ENCODE data around the gene NSUN2.

NSUN2 gene

DNA sequence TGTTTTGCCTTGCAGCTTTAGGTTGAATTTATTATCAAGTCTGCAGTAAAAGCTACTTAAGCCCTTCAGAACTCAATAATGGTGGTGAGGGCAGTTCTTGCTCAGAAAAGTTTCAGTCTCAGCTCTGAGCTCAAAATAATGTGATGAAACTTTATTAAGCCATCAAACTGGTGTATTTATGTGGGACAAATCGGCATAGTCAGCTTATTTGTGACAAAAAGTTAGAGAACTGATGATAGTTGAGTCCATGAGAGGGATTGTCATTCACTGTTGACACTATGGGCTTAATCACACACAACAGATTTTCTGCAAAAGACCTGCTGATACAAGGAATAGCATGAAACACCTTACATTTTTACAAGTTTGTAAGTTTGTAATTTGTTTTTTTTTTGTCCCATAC is 9.8 kb upstream of the NSUN2 start:
- DNase-seq: no peak

DNA sequence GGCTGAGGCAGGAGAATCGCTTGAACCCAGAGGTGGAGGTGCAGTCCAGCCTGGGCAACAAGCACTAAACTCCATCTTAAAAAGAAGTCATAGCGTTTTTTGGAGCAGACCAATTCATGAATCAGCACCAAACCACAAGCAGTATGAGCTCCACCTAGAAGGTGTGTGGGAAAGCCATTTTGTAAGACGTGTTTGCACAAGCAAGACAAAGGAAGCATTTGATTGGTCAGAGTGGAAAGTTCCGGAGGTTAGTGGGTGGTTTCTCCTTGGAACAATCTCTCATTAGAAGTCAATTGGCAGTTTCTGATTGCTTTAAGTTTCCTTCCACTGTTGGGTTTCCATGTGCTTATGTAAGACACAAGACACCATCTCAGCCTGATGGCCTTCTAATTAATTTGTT is 5.4 kb upstream of the NSUN2 start:
- DNase-seq: no peak

DNA sequence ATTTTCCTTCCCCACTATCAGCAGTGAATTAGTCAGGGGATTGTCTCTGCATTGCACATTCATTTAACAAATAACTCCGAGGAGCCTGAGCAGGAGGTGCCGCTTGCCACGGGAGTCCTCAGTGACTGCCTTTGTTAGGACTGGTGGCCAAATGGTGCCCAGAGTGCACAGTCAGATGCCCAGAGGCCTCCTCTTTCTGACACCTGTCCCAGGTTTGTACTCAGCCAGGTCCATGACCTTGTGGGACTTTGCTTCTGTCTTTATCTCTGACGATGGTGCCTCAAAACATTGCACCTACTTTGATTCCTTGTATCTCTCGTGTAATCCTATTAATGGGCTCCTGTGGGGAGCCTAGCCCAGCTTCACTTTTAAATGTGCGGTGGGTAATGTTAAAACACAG is 4.7 kb upstream of the NSUN2 start:
- DNase-seq: no peak

DNA sequence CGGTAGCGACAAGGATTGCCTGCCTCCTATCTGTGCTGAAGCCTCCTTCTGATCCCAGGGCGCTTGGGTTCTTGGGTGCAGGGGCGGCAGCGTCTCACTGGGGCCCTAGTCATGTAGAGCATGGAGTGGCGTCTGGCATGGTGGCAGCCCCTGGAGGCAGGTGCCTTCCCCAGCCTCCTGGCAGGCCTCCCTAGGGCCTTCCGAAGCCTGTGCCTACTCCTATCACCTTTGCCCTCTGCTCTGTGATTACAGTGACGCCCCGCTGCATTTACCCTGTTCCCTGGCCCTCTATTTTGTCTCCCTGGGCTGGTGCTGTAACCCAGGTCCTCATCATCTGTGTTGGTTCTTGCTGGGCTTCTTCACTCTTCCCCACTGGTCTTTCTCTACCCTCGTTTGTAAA is 4.2 kb upstream of the NSUN2 start:
- DNase-seq: no peak

DNA sequence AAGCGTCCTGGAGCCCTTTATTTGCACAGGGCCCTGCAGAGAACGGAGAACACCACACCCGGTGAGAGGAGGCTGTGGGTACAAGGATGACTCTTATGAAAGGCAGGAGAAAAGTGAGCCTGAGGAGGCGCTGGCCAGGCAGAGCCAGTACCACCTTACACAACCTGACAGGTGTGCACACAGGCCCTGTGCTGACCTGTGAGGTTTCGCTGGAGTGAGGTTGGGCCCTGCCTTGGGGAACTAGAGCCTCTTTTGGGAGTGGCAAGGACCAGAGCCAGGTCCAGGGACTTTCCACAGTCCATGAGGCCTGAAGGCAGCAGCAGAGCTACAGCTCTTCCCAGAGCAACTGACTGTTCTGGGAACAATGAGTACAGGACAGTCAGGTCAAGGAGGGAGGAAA is 3.4 kb upstream of the NSUN2 start:
- no peak for DNase-seq

DNA sequence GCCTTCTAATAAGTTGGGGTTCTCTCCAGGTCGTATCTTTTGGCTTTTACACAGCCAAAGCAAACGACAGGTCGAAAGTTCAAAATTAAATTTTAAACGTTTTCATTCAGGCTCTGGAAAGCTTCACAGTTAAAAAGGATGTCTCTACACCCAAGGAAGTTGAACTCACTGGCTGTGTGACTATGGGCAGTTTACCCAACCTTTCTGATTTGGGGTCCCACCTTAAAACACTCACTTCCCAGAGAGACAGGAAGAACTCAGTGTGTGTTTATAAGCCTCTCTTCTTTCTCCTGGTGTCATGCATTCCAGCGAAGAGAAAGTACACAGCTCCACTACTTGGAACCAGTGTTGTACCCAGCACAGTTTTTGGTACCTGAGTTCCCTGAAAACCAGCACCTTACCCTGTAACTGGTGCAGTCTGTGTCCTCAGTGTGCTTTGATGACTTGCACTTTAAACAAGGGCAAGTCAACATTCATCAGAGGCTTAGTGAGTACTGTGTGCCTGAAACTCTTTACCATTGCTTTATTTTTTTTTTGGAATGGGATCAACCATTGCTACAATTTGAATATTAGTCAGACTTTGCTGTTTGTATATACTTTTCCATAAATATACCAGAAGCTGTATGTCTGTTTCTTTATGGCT is 2.1 kb upstream of the NSUN2 start:
- no peak for DNase-seq

DNA sequence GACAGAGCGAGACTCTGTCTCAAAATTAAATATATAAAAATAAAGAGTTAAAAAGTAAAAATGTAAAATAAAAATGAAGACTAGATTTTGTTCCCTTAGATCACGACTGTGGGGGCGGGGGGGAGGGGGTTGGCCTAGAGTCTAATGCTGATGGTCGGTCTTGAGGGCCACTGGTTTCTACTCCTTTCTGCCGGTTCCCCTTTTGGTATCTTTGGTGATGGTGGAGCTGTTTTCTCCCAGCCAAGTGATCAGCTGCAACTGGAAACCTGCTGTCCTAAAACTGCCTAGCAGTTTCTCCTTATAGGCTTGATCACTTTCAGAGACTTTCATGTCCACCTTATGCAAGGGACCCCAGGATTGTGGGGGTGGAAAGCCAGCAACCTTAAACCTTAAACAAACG is 1.5 kb upstream of the NSUN2 start:
- DNase-seq: peak in 1 of 2 experiments; percentile 32

DNA sequence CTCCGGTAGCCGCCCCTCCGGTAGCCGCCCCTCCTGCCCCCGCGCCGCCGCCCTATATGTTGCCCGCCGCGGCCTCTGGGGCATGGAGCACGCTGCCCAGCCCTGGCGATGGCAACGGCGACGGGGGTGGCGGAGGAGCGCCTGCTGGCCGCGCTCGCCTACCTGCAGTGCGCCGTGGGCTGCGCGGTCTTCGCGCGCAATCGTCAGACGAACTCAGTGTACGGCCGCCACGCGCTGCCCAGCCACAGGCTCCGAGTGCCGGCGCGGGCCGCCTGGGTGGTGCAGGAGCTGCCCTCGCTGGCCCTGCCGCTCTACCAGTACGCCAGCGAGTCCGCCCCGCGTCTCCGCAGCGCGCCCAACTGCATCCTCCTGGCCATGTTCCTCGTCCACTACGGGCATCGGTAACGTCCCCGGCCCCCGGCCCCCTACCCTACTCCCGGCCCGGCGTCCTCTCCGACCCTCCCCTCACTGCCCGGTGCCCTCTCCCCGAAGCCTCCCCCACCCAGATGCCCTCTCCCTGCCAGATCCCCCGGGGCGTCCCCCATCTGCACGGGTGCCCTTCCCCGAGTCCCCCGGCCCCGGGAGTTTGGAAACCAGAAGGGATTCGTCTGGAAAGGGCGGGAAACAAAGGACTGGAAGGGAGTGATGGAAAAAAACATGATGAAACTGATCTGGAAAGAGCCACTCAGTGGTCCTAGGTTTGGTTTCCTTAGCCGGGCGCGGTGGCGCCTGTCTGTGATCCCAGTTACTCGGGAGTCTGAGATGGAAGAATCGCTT is 813 bp upstream of the NSUN2 start:
- DNase-seq: peak in 1 of 2 experiments; percentile 69

DNA sequence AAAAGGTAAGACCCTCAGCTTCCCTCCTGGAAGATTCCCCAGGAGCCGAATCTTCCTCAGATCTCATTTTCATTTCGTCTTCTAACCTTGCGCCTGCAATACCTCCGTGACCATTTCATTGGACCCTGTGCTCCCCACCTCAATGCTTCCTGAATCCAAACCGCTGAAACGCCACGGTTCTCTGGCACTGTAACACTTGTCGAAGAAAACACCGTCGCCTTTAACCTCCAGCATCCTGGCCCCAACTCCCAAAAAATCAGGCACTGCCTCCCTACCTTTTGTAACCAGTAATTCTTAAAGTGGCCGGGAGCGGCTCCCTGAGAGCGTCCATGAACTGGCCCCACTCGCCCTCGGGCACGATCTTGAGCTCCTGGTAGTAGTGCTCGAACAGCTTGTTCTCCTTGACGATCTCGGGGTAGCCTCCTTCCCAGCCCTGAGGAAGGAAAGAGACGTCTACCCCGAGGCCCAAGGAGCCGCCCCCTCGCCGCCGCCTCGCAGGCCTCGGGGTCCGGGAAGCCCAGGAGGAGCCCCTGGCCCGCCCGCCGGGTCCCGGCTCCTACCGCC is 438 bp downstream of the NSUN2 start:
- DNase-seq: peak in 1 of 2 experiments; percentile 58

DNA sequence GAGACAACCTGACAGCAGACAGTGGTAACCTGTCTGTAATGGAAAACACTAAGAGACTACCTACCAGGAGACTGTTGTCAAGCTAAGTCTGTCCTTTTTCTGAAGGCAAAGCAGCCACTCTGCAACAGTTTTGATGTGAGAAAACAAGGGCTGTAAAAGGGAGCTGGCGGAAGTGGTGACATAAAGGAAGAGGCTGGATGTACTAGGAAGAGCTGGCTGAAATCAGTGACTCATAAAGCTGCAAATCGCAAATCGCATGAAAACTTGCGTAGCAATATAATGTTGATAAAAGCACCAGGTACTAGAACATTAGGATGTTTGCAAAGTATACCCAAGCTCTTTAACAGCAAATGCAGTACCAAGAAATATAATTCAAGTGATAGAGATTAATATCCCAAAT is 1.4 kb downstream of the NSUN2 start:
- no peak for DNase-seq

DNA sequence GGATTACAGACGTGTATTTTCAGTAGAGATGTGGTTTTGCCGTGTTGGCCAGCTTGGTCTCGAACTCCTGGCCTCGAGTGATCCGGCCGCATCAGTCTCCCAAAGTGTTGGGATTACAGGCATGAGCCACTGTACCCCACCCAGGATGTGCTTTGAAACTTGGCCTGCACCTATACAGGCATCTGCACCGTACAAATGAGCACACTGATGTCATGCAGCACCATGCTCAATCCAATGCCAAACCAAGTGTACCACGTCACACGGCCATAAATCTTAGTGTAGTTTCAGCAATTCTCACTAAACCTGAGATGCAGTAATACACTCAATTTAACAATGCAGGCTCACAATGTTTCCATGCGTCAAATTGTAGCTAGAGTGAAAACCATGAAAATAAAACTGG is 6.3 kb downstream of the NSUN2 start:
- no peak for DNase-seq

DNA sequence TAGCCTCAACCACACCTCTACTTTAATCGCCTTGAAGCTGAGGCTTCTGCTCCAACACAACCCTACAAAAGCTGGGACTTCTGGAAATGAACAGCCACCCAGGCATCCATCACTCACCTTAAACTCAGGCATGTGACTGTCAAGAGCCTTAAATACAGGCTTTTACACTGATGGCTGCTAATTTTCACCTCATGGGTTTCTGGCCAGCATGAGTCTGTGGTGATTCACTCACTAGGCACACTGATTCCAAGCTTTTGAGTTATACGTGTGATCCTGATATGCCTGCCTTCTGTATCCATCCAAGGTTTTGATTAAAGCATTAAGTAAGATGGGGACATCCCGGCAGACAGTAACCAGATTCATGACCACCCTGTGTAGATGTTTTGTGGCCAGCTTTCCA is 8.9 kb downstream of the NSUN2 start:
- no peak for DNase-seq

DNA sequence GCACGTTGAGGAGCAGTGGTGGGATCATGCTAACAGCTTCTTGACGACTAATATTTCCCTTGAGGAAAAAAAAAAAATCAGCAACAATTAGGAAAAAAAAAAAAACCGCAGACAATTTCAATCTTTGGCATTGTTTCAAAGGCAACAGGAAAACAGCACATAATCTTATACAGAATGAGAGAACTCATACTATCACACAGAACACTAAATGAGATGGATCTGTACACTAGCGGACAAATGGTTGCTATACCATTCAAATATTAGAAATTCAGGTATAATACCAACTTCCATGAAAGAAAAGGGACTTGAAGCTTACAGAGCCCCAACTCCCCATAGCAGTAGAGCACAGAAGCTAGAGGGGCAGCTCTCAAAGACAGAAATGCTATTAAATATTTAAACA is 9.6 kb downstream of the NSUN2 start:
- no peak for DNase-seq

DNA sequence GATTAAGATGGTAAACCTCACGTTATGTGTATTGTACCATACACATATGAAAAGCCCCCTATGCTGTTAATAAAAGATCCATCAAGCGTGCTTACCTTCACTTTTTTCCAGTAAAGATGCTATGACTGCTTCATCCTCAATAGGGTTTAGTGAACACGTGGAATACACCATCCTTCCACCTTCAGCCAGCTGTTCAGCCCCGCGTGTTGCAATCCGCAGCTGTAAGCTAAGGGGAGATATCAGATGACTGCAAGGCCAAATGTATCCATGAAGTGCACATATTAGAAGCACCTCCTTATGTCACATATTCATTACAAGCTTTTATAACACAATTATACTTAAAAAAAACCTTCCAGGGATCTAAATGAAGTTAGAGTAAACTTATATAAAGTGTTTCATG is 16.2 kb downstream of the NSUN2 start:
- DNase-seq: no peak

DNA sequence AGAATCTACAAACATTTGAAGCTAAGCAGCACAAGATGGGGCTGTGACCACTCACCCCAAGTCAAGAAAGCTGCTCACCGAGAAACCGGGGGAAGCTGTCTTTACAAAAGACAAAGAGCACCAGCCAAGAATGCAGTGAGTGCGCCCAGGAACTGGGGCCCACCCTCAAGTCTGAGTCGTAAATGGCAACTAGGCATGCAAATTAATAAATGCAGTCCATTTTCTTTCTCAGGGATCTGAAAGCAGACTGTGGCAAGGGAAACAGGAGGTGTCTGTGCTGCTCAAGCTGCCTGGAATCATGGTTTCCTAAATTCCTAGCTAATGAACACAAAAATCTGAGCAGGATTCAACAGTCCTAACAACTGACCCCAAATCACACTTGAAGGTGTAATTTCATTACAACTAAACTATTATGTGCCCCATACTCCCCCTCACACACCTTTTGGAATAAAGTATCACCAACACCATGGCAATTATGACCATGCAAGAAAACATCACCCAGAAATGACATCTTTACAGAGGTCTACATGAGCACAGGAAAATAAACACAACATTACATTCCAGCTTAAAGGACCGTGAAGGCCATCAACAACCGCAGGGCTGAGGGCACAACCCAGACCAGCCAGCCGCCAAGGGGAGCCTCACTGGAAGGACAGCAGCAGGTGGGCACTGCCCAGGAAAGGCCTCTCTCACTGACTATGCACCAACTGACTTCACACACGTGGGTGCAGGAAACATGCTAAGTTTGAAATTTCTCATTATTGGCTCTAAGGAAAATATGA is 17.6 kb downstream of the NSUN2 start:
- DNase-seq: no peak

DNA sequence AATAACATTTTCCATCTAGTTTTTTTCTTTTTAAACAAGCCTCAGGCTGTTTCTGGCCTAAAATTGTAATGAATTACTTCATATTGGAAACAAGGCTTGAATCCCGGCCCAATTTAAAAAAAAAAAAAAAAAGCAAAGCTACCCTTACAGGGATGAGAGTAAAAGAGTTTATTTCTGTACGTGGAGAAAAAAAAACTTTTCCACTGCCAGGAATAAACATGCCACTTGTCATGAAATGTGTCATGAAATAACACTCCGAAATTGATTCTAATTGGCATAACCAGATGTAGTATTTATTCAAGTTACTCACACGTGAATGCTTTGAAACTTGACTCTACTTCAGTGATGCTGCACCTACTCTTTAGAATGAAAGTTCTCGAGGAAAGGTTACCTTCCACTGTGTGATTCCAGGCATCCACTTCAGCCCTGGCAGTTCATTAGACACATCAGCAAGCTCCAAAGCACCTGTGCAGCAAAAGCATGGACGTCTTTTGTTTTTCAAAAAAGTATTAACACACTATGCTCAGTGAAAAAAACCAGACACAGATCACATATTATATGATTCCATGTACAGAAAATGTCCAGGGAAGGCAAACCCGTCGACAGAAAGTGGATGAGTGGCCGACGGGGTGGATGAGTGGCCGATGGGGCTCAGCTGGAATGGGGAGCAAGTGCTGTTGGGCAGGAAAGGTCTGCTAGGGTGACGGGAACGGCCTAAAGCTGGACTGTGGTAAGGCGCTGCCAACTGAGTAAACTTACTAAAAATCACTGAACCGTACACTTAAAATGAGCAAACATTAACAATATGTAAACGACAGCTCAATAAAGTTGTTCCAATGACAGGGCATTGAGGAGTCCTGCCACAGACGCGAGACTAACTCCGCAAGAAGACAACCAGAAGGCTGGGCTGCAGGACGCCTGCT is 21.2 kb downstream of the NSUN2 start:
- no peak for DNase-seq

DNA sequence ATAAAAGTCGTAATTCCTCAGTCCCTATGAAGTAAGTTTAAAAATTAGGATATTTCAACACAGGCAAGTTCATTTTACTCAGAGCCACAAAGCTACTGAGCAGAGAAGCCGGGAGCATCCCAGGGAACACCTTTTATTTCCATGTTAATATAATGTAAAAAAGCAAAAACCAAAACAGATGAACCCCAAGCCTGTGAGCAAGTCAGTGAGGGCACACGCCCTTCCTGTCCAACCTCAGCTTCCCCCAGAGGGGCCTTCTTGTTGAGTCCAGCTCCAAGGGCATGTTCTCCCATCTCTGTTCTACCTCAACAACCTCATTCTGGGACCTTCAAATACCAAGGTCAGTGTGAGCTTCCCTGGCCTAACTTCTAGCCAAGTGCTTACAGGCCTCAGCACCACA is 24.8 kb downstream of the NSUN2 start:
- DNase-seq: no peak

DNA sequence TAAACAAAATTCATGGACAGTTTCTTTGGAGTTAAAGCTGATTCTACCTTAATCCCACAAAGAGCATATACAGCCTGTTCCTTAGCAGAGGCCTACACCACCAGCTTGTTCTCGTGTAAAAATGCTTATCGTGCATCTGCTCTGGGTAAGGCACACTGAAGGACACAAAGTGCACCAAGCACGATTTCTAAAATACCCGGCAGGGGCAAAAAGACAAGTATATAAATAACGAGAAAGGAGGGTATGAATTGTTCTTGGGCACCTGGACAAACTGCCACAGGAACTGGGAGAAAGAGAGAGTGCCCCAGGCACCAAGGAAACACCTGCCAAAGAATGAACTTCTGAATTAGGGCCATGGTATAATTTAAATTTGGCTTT is 25.3 kb downstream of the NSUN2 start:
- DNase-seq: no peak

DNA sequence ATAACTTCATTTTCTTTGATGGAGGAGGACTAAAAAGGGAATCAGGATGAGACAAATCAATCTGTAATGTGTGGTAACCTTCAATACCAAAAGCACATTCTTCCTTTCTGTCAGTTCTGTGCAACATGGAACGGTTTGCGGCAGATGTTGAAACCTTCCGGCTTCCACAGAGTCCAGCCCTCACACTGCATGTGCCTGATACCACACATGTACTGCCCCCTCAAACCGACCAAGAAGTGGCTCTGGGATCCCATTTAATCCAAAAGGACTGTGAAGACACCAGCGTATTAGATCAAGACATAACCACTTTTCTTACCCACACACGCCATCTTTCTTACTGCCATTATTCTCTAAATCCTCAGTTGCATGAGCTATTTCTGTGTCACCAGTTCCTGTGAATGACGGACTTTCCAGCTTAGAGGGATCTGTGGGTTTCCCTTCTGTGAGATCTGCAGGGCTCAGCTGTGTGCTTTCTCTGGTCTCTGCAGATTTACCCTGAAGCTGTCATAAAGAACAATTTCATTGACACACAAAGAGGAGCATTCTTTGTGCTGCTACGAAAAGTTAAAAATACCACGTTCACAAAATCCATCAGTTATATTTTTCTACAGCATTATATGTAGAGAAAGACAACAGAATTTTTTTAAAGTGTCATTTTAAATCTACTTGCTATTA is 25.8 kb downstream of the NSUN2 start:
- DNase-seq: no peak

DNA sequence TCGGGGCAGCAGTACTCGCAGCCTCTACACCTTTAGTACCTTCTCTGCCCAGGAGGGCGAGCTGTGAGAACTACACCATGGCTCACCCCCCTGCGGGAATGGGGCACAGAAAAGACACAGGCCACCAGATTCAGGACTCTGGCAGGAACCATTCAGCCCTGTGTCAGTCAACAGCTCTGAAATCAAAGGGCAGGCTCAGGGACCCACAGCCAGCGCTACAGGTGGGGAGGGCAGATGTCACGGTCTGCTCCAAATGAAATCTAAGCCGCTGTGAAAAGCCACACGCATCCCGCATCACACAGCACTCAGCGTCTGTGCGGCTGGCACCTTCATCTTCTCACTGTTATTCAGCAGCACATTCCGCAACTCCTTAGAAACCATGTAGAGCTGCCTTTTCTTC is 27.9 kb downstream of the NSUN2 start:
- no peak for DNase-seq

DNA sequence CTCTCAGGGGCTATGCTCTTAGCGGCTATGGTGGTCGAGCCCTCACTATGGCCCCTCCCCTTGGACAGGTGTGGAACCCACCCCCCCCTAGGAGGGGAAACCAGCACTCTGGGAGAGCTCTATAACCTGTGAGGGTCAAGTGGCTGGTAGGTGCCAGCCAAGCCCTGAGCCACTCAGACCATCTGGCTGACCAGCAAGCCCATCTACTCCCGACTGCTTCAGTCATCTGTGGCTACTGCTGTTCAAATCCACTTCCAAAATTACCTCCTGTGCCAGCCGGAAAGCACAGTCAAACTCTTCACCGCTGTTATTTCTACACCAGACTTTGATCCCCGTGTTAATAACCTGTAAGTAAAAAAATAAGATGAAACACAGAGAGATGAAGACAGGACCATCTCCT is 28.5 kb downstream of the NSUN2 start:
- DNase-seq: no peak

DNA sequence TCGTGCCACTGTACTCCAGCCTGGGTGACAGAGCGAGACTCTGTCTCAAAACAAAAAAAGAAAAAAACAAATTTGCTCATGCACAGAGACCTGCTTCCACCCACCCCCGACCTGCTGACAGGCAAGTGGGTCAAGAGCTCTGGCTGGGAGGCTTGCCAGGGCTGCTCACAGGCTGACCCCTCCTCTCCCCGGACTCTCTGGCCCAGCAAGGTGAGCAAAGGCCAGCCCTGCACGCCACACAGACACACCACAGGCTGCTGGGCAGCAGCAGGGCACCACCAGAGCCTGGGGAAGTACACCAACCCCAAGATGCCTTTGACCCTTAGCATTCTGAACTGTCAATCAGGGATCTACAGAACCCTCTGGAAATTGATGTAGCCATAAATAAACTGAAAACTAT is 29.2 kb downstream of the NSUN2 start:
- no peak for DNase-seq

Data from SW 1271 (cell line).